ENCODE measurements around the gene PITPNC1.

- TF ChIP-seq SIN3A (IDR thresholded peaks at IDR 0.05; ENCODE audit: borderline replicate concordance, insufficient read depth, low read length) (no peak), POLR2AphosphoS5 (IDR thresholded peaks at IDR 0.05; ENCODE audit: low read depth, low read length) (no peak), TAF1 (IDR thresholded peaks at IDR 0.05; ENCODE audit: borderline replicate concordance, insufficient read depth, low read length) (no peak)
Measured at GRCh38 chr17:67502151-67502550, 125.1 kb downstream of the PITPNC1 start.

Measured in PFSK-1 (cell line).